Activated gamma-delta T cell (primary cell): ENCODE results near the gene ERN1.

Experiments used
- DNase-seq: peaks from one replicate; lab custom pipeline; 2025; lab: John Stamatoyannopoulos, UW

Gene ERN1

DNA sequence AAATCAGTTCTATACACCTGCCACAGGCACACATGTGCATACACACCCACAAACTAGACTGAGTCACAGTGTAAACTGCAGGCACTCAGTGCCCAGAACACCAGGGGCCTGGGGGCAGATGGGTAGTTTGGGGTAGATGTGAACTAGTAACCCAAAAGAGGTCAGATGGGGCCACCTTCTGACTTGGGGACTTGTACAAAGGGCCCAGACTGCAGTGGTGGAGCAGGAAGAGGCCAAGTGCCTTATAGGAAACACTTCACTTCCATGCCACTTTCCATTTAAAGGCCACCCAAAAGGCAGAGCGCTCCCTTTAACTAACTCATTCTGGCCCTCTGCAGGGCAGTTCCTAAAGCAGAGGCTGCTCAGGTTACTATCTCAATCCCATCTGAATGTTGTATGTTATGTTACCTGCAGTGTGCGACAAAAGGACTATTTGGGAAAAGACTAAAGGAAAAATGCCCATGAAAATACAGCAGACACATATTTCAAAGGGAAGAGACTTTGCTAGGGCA is 27.8 kb upstream of the ERN1 start:
- no peak for DNase-seq

DNA sequence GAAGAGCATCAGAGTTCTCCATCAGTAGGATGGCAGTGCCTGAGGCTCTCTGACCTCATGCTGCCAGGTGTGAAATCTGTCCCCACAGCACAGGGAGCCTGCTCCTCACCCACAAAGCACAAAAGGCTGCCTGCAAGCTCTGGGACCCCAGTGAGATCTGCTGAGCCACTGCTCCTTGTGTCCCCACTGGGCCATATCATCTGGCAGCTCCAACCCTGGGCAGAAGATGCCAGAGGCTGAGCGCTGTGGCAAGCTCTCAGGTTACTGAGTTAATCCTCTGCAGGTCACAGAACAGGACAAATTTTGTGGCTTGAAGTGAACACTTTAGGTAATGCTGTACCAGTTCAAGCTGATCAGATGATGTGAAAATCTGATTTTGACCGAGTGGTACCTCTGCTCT is 26.7 kb upstream of the ERN1 start:
- DNase-seq = no peak

DNA sequence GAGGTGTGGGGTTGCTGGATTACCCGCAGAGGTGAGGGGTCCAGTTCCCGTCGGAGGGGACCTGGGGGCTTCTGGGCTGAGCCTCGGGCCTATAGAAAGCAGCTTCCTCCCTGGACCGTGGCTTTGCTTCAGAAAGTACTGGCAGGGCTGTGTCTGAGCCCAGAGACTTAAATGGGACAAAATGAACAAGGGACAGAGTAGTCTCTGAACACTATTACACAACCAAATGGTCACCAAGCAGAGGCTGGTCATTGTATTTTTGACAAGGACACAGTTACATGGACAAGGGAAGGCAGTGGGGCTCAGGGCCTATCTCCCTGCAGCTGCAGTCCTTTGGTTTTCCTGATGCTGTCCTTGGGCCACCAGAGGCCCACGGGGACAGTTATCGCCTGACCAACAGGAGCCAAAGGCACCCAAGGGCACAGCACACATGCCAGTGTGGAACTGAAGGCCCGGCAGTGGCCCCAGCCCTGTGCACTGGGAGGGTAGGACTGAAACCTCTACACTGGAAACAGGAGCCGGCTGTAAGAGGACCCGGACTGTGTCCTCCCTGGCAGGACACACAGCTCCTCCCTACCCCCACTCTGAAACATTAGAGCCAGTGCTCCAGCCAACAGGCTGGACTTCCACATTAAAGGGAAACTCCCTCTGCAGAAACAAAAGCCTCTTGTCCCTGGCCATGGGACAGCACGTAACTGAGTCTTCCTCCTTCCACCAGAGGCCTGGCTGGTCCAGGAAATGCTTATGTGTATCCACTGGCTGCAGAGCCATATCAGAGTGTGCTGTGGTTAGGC is 26.0 kb upstream of the ERN1 start:
- DNase-seq = no peak

DNA sequence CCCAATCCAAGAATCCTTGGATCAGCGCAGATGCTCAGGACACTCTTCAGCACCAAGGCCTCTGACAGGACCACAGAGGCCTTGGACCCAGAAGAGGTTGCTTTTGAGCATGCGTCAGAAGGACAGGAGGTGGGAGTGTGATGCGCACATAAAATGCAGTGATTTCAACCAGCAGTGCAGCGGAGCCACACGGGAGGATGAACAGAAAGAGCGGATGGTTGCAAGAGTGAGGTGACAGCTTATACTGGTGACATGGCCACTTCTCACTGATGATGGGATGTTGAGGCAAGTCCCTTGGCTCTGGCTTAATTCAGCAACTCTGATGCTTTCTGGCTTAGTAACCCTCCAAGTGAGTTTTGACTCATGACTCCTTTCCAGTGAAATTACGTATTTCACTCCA is 25.2 kb upstream of the ERN1 start:
- DNase-seq = no peak

DNA sequence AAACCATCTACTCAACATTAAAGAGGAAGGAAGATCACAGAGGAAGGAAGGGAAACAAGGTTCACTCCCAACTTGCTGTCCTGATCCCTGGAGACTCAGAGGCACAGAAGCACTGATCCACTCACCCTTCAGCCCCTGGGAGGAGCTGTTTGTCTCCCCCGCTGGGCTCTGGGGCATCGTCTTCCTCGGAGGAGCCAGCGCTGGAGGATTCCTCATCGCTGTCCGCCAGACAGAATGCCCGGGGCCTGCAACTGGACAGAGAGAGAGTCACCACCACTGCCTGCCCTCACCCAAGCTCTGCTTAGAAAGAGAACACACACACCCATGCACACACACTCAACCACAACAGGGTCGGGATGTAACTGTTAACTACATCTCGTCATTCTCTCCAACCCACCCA is 24.8 kb upstream of the ERN1 start:
- no peak for DNase-seq

DNA sequence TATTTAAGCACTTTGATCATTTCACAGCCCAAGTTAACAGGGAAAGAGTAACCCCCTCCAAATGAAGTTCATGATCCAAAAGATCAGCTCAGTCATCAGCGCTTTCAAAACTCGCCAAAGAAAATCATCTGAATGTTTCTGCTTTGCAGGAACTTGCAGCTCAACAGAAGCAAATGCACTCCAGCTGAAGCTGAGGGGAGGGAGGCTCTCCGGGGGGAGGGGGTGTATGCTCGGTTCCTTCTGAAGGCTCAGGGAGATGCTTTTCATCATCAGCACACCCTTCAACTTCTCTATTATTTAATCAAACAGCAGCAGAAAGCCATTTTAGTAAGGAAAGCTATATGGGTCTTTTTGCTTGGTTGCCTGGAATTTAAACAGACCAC is 24.4 kb upstream of the ERN1 start:
- no peak for DNase-seq

DNA sequence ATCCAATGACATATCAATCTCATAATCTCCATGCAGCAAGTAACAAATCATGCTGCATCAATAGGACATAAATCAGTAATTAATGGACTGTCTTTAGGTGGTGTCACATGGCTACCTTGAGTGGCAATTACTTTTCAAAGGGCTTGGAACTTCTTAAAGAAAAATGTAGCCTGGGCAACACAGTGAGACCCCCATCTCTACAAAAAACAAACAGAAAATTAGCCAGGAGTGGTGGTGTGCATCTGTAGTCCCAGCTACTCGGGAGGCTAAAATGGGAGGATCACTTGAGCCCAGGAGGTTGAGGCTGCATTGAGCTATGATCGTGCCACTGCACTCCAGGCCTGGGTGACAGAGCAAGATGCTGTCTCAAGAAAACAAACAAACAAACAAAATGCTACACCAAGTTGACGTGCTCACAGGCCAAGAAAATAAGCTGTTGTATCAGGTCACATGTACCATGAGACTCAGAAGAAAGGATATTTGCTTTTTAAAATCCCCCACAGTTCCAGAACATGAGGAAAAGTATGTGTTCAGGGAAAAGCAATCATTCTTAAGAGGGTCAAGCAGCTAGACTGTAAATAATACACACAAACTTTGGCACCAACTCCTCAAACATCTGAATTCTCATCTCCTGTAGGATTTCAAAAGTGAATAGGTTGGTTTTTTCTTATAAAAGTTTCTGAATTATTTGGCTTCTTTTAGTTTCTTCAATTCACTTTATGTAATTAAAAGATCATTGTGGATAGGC is 23.8 kb upstream of the ERN1 start:
- DNase-seq = no peak

DNA sequence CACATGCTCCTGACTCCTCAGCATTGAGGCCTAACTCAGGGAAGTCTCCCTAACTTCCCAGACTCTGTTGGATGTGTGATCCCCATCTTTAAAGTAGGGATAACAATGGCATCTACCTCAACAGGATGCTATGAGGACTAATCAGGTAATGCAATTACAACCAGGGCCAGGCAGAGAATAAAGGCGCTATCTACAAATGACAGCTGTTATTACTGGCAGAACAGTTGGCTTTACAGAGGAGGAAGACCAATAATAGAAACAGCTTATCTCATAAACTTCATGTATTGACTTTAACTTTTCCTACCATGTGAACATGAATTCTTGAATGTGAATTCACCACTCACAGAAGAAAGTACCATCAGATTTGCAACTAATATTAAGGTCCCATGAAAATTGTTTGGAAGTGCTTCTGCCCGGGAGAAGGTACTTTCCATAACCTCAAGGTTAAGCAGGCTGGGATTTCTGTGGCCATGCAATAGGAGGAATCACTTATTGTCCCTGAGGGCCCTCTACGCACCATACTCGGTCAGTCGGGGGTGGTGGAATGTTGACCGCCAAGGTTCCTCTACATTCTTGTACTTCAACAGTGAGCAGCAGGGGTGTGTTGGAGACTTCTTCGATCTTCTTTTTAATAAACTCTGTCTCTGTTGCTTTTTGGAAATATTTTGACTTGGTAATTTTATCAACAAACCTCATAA is 22.6 kb upstream of the ERN1 start:
- DNase-seq = no peak

DNA sequence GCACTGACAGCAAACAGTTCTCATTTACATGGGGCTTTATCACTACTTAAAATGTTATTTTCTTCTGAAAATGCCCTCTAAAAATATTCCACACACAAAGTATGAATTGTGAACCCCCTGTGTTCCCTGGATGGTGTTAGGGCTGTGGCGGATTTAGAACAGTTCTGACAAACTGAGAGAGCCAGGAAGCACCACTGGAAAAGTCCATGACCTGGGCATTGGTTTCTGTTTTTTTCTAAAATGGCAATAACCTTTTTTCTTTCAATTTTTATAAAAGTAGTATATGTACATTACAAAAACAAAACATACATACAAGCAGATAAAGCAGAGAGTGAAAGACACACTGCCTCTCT is 21.0 kb upstream of the ERN1 start:
- no peak for DNase-seq

DNA sequence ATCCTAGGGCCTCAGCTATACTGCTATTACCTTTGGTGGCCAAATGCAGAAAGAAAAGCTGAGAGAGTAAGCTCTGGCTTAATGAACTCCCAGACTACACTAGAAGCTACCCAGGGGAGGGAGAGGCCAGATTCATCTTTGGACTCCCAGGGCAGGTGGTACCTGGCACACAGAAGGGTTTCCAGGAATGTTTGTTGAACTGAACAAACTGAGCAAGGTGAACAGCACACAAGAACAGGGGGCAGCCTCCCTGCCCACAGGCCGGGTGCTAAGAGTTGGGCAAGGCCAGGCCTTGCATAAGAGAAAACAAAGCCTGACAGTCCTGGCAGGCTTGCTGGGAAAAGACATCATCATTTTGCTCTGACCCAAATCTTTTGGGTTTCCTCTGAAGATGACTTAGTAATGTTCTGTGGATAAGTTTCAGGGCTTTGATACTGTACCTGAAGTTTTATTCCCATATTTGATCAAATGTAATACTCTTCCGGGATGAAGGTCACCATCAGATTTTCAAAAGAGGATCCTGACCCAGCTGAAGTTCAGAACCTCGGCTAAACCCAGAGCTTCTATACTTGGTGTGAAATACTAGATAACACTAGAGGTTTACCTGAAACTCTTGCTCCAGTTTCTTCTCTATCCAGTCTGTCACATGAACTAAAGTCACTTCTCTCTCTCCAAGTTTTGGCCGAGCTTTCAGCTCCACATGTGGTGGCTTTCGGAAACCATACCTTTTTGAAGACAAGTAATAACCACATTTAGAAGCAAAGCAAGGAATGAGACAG is 20.5 kb upstream of the ERN1 start:
- no peak for DNase-seq

DNA sequence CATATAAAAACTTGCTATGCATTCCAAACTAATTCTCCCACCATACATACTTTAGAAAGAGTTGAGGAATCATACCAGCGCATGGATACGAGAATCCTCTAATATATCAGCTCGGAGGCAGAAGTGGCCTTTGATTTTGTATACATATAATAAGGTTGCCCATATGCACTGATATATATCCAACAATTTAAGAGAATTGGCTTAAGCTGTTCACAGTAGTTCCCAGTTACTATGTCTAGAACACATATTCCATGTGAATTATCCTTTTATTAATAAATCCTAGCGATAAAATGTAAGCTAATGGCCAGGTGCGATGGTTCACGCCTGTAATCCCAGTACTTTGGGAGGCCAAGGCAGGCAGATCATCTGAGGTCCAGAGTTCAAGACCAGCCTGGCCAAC is 19.3 kb upstream of the ERN1 start:
- no peak for DNase-seq

DNA sequence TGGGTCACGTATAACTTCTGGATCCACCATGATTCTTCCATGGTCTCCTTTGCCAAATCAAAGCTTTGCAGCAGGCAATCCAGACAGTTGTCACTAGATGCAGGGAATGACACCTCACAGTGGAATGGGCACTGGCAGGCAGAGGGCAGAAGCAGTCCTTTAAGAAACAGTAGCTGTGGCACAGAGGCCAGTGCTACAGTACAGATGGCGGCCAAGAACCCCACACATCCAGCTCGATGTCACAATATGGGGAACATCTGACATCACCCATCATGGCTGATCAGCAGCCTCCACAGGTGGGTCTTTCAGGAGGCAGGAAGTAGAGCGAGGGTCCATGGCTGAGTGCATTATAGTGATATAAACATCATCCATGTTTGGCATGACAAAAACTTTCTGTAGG is 18.8 kb upstream of the ERN1 start:
- DNase-seq = no peak

DNA sequence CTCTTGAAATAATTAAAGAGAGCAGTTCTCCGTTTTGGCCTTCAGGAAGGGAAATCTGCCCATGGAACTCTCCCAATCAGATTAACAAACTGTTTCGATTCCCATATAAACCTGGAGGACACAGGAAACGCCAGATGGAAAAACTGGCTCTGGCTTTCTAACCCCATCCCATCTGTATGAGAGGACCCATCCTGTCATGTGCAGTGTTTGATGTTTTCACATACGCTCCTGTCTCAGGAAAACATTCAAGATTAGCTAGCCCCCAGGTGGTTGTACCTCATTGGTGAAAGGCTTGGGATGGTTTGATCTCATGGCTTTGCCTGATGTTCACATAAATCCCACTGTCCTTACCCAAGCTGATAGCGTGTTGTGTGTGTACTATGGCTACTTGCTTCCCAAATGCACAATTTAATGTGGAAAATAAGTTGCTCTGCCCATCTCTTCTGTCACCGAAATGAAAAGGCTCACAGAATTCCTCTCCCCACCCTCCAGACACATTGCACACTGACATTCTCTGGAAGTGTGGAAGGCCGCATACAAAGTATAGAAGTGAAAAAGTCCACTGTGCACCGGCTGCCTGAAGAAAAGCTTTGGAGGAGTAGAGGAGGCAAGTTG is 18.2 kb upstream of the ERN1 start:
- DNase-seq = no peak

DNA sequence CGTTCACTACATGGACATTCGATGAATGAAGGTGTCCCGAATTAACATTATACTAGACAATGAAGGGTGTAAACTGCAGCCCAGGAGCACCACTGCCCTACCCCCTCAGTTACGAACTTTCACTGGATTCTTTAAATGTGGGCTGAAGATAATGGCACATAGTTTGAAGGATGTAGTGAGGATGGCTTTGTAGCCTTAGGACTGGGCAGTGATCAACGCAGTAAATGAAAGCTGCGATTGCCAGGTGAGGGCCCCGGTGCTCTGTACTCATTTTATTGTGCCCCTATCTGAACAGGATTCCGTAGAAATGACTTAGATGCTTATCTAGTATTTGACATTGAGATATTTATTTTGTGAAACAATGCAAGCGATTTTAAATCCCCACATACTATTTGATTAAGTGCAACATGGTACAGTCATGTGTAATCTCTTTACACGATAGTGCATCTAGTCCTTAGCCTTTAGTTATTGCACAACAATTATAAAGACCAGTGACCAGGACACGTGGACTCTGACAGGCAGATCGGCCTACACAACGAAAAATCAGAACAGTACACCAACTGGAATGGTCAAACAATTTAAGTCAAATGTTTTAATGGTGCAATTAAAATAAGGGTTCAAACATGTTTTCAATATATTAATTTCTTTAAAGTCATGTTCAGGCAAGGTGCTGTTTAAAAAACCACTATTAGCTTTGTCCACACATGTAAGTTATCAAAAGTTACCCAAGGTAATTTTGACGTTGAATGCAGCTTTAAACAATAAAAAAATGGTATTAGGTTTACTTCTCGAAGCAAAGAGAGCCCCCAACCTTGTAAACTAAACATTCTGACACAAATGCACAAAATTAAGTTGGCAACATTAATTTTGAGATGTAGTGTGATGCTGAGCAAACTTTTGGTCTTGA is 17.4 kb upstream of the ERN1 start:
- DNase-seq = no peak

DNA sequence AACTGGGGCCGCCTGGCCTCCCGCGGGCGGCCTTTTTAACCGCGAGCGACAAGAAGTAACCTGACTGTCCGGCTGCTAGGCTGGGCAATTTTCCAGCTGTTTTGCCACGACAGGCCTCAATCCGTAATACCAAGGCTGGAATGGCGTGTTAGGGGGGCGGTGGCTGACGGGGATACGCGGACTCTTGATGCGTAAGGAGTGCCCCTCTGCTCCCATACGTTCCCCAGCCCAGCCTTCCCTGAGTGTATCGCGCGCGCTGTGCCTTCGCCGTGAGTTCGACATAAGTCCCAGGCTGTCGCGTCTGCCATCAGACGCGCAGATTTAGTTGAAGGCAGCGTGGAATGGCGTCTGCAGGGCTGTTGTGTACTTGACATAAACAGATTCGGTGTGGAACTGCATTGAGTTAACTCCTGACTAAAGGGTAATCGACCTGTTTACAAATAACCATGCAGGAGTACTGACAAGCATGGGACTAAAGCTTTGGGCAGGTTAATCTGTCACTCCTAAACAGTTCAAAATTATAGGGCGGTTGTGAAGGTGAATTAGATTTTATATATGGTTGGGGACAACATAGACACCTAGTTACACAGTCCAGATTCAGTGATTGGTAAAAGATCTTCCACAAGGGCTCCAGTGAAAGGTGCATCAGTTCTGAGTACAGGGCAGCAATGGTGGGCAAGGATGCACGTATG is 16.6 kb upstream of the ERN1 start:
- DNase-seq = peak; percentile 23

DNA sequence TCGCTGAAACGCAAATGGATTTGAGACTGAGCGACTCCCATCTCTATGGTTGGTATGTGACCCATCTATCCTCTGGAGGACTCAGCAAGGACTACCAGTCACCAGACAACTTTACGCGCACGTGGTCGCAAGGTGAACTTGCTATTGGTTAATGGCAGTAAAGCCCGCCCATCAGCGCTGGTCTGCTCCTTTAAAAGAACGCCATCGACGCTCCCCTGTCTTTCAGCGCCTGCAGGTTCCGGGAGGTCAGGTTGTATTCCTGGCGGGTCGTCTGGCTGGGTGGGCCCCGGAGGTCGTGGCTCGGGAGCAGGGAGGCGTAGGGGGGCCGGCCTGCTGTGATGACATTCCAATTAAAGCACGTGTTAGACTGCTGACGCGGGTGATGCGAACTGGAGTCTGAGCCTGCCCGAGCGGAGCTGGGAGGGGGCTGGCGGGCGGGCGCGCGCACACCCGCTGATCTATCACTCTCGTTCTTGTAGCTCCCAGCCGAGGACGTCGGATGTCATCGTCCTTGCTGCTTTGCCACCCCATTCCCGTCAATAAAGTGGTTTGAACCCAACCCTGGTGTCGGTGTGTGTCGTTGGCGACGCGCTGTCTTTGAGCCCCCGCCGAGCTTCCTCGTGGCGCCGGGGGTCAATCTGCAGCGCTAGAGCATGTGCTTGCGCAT is 15.9 kb upstream of the ERN1 start:
- peak; percentile 48 for DNase-seq

DNA sequence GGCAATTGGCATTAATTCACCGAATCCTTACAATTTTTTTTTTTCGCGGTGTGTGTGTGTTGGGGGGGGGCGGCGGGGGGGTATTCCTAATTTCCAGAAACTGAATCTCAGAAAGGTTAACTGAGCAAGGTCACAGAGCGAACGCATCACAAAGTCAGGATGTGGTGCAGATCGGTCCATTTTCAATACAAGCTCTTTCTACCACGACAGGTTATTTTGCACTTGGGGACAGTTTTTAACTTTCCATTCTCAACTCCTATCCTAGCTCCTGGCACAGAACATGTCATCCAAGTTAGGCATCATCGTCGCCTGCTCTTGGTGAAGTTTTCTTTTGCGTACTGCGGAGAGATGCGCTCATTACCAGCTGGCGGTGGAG is 15.4 kb upstream of the ERN1 start:
- DNase-seq = no peak

DNA sequence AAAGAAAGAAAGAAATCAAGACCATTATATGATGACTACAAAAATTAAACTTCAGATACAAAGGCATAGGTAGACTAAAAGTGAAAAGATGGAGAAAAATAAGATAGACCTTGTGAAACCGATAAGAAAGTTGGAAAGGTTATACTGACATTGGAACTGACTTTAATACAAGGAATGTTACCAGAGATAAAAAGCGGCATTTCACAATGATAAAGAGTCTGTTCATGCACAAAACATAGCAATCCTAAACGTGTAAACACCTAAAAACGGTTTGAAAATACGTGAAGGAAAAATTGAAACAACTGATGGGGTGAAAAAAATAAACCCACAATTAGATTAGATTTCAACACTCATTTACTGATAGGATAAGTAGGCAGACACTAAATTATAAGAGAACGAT is 9.6 kb upstream of the ERN1 start:
- DNase-seq = no peak

DNA sequence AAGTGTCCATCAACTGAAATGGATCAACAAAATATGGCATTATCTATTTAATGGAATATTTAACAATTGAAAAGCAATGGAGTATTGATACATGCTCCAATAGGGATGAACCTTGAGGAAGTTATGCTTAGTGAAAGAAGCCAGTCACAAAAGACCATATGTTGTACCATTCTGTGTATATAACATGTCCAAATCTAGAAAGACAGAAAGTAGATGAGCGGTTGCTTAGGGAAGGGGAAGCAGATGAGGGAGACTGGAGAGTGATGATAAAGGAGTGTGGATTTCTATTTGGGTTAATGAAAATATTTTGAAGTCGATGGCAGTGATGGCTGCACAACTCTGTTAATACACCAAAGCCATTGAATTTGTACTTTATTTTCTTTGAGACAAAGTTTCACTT is 8.5 kb upstream of the ERN1 start:
- no peak for DNase-seq

DNA sequence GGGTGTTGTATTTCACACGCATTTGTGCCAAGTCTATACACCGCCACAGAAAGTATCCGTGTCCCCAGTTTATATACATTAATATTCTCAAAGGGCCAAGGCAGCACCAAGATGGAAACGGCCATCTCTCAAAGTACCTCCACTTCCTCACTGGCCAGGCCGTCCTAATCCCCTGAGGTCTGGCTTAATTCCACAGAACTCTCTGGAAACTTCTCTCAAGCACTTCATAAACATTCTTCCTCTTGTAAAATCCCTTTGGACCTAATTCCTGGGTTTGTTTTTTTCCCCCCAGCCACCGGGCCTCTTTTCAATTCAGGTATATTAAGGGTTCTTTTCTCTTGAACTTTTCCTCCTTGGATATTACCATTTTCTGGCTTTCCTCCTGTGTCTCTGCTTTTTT is 5.1 kb upstream of the ERN1 start:
- DNase-seq = no peak
